ENCODE measurements around the gene ZDHHC16. TPM values are rescaled to one million over a fixed set of nuclear protein-coding genes. Genes with fewer than 3 reads are reported as not detected.

The ZDHHC16 gene
- total and polyA plus RNA-seq, 4 donors, result 18.0 to 27.2 (median 22.9) TPM

DNA sequence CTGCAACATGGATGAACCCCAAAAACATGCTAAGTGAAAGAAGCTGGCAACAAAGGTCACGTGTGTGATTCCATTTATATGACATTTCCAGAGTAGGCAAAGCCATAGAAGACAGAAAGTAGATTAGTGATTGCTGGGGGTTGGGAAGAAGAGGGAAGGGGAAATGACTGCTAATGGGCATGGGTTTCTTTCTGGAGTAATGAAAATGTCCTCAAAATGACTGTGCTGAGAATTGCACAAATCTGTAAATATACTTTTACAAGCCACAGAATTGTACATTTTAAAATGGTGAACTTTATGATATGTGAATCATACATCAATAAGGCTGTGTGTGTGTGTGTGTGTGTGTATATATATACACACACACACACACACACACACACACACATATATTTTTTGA is 36.4 kb downstream of the ZDHHC16 start:
- H3K4me1 ChIP-seq (ENCODE audit: control insufficient read depth in 4 of 4, insufficient read depth in 4 of 4, low read length in 3 of 4), result peaks cover 0 to 6% (median 2%) of the 10 kb centered on the region in 4 donors
- H3K9me3 ChIP-seq (ENCODE audit: control insufficient read depth in 4 of 4, low read length in 3 of 4), result no peaks in the 10 kb centered on the region
- no peak overlapping the region for H3K4me3 ChIP-seq (ENCODE audit: low read depth in 1 of 3, low read length in 3 of 3)
- H3K36me3 ChIP-seq (ENCODE audit: control insufficient read depth in 4 of 4, insufficient read depth in 3 of 4, low read depth in 1 of 4, low read length in 3 of 4), result peaks cover 12 to 22% (median 19%) of the 10 kb centered on the region in 4 donors
- DNase-seq (ENCODE audit: low spot score), result no peak
- no peak overlapping the region for H3K9ac ChIP-seq (ENCODE audit: low read depth in 1 of 2, low read length in 2 of 2)
- 97% methylated on average over 1 of the region's 1 CpG for WGBS
- H3K27me3 ChIP-seq (ENCODE audit: control insufficient read depth in 4 of 4, insufficient read depth in 4 of 4, low read length in 3 of 4), result no peaks in the 10 kb centered on the region
- TF ChIP-seq, protein P1, sequence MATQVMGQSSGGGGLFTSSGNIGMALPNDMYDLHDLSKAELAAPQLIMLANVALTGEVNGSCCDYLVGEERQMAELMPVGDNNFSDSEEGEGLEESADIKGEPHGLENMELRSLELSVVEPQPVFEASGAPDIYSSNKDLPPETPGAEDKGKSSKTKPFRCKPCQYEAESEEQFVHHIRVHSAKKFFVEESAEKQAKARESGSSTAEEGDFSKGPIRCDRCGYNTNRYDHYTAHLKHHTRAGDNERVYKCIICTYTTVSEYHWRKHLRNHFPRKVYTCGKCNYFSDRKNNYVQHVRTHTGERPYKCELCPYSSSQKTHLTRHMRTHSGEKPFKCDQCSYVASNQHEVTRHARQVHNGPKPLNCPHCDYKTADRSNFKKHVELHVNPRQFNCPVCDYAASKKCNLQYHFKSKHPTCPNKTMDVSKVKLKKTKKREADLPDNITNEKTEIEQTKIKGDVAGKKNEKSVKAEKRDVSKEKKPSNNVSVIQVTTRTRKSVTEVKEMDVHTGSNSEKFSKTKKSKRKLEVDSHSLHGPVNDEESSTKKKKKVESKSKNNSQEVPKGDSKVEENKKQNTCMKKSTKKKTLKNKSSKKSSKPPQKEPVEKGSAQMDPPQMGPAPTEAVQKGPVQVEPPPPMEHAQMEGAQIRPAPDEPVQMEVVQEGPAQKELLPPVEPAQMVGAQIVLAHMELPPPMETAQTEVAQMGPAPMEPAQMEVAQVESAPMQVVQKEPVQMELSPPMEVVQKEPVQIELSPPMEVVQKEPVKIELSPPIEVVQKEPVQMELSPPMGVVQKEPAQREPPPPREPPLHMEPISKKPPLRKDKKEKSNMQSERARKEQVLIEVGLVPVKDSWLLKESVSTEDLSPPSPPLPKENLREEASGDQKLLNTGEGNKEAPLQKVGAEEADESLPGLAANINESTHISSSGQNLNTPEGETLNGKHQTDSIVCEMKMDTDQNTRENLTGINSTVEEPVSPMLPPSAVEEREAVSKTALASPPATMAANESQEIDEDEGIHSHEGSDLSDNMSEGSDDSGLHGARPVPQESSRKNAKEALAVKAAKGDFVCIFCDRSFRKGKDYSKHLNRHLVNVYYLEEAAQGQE (IDR thresholded peaks at IDR 0.05), result no peak
- TF ChIP-seq, protein P2, sequence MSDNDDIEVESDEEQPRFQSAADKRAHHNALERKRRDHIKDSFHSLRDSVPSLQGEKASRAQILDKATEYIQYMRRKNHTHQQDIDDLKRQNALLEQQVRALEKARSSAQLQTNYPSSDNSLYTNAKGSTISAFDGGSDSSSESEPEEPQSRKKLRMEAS (IDR thresholded peaks at IDR 0.05), result no peak
- TF ChIP-seq GABPA (IDR thresholded peaks at IDR 0.05 in 1 of 2, conservative IDR thresholded peaks at IDR 0.05 in 1 of 2) (no peak), SP1 (IDR thresholded peaks at IDR 0.05) (no peak), HNF4G (IDR thresholded peaks at IDR 0.05) (no peak), RXRA (IDR thresholded peaks at IDR 0.05) (no peak), FOXA1 (IDR thresholded peaks at IDR 0.05) (no peak), RAD21 (IDR thresholded peaks at IDR 0.05) (no peak), YY1 (IDR thresholded peaks at IDR 0.05) (no peak), HNF4A (conservative IDR thresholded peaks at IDR 0.05) (no peak), TAF1 (conservative IDR thresholded peaks at IDR 0.05) (no peak)
- TF ChIP-seq, protein P3, sequence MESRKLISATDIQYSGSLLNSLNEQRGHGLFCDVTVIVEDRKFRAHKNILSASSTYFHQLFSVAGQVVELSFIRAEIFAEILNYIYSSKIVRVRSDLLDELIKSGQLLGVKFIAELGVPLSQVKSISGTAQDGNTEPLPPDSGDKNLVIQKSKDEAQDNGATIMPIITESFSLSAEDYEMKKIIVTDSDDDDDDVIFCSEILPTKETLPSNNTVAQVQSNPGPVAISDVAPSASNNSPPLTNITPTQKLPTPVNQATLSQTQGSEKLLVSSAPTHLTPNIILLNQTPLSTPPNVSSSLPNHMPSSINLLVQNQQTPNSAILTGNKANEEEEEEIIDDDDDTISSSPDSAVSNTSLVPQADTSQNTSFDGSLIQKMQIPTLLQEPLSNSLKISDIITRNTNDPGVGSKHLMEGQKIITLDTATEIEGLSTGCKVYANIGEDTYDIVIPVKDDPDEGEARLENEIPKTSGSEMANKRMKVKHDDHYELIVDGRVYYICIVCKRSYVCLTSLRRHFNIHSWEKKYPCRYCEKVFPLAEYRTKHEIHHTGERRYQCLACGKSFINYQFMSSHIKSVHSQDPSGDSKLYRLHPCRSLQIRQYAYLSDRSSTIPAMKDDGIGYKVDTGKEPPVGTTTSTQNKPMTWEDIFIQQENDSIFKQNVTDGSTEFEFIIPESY (IDR thresholded peaks at IDR 0.05), result no peak
- TF ChIP-seq, protein P4, sequence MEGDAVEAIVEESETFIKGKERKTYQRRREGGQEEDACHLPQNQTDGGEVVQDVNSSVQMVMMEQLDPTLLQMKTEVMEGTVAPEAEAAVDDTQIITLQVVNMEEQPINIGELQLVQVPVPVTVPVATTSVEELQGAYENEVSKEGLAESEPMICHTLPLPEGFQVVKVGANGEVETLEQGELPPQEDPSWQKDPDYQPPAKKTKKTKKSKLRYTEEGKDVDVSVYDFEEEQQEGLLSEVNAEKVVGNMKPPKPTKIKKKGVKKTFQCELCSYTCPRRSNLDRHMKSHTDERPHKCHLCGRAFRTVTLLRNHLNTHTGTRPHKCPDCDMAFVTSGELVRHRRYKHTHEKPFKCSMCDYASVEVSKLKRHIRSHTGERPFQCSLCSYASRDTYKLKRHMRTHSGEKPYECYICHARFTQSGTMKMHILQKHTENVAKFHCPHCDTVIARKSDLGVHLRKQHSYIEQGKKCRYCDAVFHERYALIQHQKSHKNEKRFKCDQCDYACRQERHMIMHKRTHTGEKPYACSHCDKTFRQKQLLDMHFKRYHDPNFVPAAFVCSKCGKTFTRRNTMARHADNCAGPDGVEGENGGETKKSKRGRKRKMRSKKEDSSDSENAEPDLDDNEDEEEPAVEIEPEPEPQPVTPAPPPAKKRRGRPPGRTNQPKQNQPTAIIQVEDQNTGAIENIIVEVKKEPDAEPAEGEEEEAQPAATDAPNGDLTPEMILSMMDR (IDR thresholded peaks at IDR 0.05; ENCODE audit: low read depth, low read length, missing input control), result no peak
- H3K27ac ChIP-seq (ENCODE audit: low read depth in 1 of 2, low read length in 2 of 2), result no peak overlapping the region

DNA sequence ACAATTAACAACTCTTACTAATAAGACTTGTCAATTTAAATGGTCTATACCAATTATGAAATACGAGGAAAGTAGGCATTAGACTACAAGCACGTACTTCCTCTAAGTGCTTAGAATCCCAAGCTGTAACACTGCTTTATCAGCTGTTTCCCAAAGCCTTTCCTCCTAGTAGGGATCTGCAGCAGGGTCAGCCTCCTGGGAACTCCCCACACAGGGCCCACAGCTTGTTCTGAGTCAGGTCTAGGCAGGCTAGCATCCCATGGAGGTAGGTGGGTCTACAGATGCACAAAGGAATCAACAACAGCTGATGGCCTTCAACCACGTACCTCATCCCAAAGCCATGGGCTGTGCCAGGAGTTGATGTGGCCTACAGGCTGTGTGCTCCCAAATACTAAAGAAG is 37.5 kb downstream of the ZDHHC16 start:
- no peak overlapping the region for H3K27ac ChIP-seq (ENCODE audit: low read depth in 1 of 2, low read length in 2 of 2)
- H3K36me3 ChIP-seq (ENCODE audit: control insufficient read depth in 4 of 4, insufficient read depth in 3 of 4, low read depth in 1 of 4, low read length in 3 of 4), result peaks cover 6 to 11% (median 9%) of the 10 kb centered on the region in 4 donors
- no peak overlapping the region for H3K4me3 ChIP-seq (ENCODE audit: low read depth in 1 of 3, low read length in 3 of 3)
- TF ChIP-seq, protein P1 (IDR thresholded peaks at IDR 0.05), result no peak
- TF ChIP-seq JUND (IDR thresholded peaks at IDR 0.05) (no peak), SP1 (IDR thresholded peaks at IDR 0.05) (no peak), HNF4A (conservative IDR thresholded peaks at IDR 0.05) (no peak), TAF1 (conservative IDR thresholded peaks at IDR 0.05) (no peak), FOXA1 (IDR thresholded peaks at IDR 0.05) (no peak), EGR1 (IDR thresholded peaks at IDR 0.05; ENCODE audit: low read depth in 2 of 2) (no peak), YY1 (IDR thresholded peaks at IDR 0.05) (no peak), GABPA (IDR thresholded peaks at IDR 0.05 in 1 of 2, conservative IDR thresholded peaks at IDR 0.05 in 1 of 2) (no peak)
- TF ChIP-seq, protein P5, sequence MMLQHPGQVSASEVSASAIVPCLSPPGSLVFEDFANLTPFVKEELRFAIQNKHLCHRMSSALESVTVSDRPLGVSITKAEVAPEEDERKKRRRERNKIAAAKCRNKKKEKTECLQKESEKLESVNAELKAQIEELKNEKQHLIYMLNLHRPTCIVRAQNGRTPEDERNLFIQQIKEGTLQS (IDR thresholded peaks at IDR 0.05), result no peak
- H3K27me3 ChIP-seq (ENCODE audit: control insufficient read depth in 4 of 4, insufficient read depth in 4 of 4, low read length in 3 of 4), result no peaks in the 10 kb centered on the region
- H3K9ac ChIP-seq (ENCODE audit: low read depth in 1 of 2, low read length in 2 of 2), result no peak overlapping the region
- DNase-seq (ENCODE audit: low spot score), result no peak
- peaks cover 0 to 6% (median 2%) of the 10 kb centered on the region in 4 donors for H3K4me1 ChIP-seq (ENCODE audit: control insufficient read depth in 4 of 4, insufficient read depth in 4 of 4, low read length in 3 of 4)
- H3K9me3 ChIP-seq (ENCODE audit: control insufficient read depth in 4 of 4, low read length in 3 of 4), result no peaks in the 10 kb centered on the region
- 63% methylated on average over 3 of the region's 3 CpGs for WGBS

Measured in liver (tissue), 9 donors.